NCI-H2171 (cell line): Measurements from ENCODE around the gene RHBDD1.
A peak's percentile ranks its signal among the peaks of the same experiment; 100 is the strongest.

Source experiments
- DNase-seq: peaks from one replicate; lab custom pipeline; 2025; lab: John Stamatoyannopoulos, UW

RHBDD1 gene

GRCh38 chr2:226983895-226984749, 148.3 kb downstream of the RHBDD1 start:
- no peak for DNase-seq

GRCh38 chr2:226984750-226985582, 149.1 kb downstream of the RHBDD1 start:
- DNase-seq = peak; percentile 40

GRCh38 chr2:226985583-226985946, 149.7 kb downstream of the RHBDD1 start:
- no peak for DNase-seq

- no peak for DNase-seq
Measured at GRCh38 chr2:226991663-226992062, 155.8 kb downstream of the RHBDD1 start.

GRCh38 chr2:226993171-226993570, 157.3 kb downstream of the RHBDD1 start:
- DNase-seq = no peak

GRCh38 chr2:226994775-226995174, 158.9 kb downstream of the RHBDD1 start:
- DNase-seq = no peak

- no peak for DNase-seq
Measured at GRCh38 chr2:226995625-226996041, 159.8 kb downstream of the RHBDD1 start.

GRCh38 chr2:226999661-227000060, 163.8 kb downstream of the RHBDD1 start:
- DNase-seq = no peak

- no peak for DNase-seq
Measured at GRCh38 chr2:227000123-227000522, 164.3 kb downstream of the RHBDD1 start.

GRCh38 chr2:227004482-227004881, 168.6 kb downstream of the RHBDD1 start:
- no peak for DNase-seq

- no peak for DNase-seq
Measured at GRCh38 chr2:227006189-227006897, 170.5 kb downstream of the RHBDD1 start.

GRCh38 chr2:227007148-227007547, 171.3 kb downstream of the RHBDD1 start:
- DNase-seq = no peak

GRCh38 chr2:227007940-227008339, 172.1 kb downstream of the RHBDD1 start:
- no peak for DNase-seq

- no peak for DNase-seq
Measured at GRCh38 chr2:227010433-227010832, 174.6 kb downstream of the RHBDD1 start.

GRCh38 chr2:227013330-227013729, 177.5 kb downstream of the RHBDD1 start:
- no peak for DNase-seq

GRCh38 chr2:227013881-227014280, 178.0 kb downstream of the RHBDD1 start:
- no peak for DNase-seq

GRCh38 chr2:227016894-227017293, 181.0 kb downstream of the RHBDD1 start:
- no peak for DNase-seq

- no peak for DNase-seq
Measured at GRCh38 chr2:227020416-227020815, 184.6 kb downstream of the RHBDD1 start.

- no peak for DNase-seq
Measured at GRCh38 chr2:227022608-227023007, 186.8 kb downstream of the RHBDD1 start.

- DNase-seq = no peak
Measured at GRCh38 chr2:227025510-227025909, 189.7 kb downstream of the RHBDD1 start.

GRCh38 chr2:227029426-227030105, 193.7 kb downstream of the RHBDD1 start:
- no peak for DNase-seq

GRCh38 chr2:227030789-227031188, 194.9 kb downstream of the RHBDD1 start:
- DNase-seq = no peak
